AG09319 (cell line): ENCODE measurements around the gene ARMC9.

Experiments
- DNase-seq: peaks from one replicate; pipeline ENCODE4 v3.0.0-alpha.2; 2010; ENCODE audit warnings: low read depth; ENCODE audit errors: extremely low read depth
- TF ChIP-seq, protein P1 (sequence below): IDR thresholded peaks from 2 replicates; pipeline ENCODE4 v1.5.1; 2011; ENCODE audit warnings: low read depth, mild to moderate bottlenecking, inconsistent platforms, low read length, moderate library complexity

ARMC9 gene

DNA sequence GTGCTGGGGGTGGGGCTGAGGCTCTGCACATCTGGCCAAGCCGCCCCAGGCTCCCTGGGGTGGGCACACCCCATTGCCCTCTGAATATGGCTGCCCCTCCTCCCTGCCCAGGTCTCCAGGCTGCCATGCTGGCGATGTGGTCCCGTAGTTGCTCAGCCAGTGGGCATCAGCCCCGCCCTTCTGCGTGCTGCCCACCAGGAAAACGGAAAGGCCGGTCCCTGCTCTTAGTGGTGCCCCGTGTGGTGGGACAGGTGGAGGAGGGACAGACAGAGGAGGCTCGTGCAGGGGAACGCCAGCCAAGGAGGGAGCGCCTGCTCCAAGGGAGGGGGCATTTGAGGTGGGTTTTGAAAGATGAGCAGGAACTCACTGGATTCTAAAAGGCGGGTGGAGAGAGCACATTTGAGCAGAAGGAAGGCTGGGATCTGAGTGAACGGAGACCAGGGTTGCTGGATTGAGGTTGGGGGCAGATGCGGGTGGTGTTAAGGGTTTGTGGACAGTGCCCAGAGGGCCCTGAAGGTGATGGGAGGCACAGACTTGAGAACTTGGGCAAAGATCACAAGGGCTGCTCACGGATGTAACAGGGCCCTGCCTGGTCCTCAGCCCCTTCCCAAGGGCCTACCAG is 190.4 kb downstream of the ARMC9 start:
- no peak for DNase-seq

DNA sequence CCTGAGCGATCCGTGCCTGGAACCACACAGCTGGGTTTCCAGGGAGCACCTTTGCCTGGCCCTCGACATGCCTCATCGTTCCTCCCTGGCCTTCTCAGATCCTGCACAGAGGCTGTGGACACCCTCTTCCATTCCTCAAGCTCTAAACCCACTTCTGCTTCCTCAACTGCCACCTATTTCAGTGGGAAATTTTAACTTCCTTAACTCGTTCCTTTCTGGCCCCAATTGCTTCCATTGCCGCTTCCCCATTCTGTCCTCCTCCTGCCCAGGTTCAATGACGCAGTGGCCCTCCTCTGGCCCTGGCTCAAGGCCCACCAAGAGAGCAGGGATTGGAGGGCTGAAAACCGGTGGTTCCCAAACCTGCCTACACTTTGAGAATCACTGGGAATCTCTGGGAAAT is 192.2 kb downstream of the ARMC9 start:
- DNase-seq: no peak
- TF ChIP-seq, protein P1, sequence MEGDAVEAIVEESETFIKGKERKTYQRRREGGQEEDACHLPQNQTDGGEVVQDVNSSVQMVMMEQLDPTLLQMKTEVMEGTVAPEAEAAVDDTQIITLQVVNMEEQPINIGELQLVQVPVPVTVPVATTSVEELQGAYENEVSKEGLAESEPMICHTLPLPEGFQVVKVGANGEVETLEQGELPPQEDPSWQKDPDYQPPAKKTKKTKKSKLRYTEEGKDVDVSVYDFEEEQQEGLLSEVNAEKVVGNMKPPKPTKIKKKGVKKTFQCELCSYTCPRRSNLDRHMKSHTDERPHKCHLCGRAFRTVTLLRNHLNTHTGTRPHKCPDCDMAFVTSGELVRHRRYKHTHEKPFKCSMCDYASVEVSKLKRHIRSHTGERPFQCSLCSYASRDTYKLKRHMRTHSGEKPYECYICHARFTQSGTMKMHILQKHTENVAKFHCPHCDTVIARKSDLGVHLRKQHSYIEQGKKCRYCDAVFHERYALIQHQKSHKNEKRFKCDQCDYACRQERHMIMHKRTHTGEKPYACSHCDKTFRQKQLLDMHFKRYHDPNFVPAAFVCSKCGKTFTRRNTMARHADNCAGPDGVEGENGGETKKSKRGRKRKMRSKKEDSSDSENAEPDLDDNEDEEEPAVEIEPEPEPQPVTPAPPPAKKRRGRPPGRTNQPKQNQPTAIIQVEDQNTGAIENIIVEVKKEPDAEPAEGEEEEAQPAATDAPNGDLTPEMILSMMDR: no peak

More for the DNA sequence above, 190.4 kb downstream of the ARMC9 start:
- TF ChIP-seq, protein P1: no peak

DNA sequence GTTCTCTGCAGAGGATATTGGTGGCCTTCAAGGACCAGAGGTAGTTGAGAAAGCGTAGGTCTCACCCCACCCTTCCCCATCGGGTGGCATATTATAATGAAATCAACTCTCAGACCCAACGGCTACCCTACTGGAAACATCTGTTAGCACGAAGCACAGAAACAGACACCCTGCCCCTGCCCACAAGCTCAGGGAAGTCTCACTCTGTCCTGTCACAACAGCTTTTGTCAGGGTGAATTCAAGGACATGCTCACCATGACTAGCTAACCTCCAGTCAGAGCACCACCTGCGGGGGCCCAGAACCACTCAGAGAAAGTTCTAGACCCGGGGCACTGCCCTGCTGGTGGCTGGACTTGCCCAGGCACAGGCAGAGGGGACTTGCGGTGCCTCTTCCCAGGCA is 193.6 kb downstream of the ARMC9 start:
- no peak for DNase-seq

DNA sequence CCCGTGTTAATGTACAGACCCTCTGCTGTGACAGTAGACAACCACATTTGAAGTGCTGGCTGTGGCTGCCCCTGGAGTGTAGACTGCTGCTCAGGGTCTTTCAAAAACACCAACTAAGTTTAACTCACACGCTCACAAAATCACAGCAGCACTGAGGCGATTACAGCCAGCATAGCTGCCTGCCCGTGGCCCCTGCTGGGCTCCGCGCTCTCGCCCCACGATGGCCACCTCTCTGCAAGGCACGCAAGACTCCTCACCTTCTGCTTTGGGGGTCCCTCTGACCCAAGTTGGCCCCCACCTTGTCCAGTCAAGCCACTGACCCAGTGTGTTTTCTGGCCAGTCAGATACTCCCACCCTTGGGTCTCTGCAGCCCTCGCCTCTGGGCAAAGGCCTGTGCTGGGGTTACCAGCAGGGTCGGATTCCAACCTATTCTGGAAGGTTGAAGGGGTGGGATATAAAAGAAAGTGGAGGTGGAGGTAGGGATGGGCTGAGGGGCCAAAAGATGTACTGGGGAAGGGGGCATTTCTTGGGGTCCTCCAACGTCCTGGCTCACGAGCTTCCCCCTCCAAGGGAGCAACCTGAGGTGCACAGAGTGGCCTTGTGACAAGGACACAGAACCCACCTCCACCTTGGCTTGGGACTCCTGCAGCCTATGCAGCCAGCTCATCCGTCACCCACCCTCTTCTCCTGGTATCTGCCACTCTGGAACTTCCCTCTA is 194.2 kb downstream of the ARMC9 start:
- TF ChIP-seq, protein P1: no peak
- no peak for DNase-seq

More for the DNA sequence above, 193.6 kb downstream of the ARMC9 start:
- TF ChIP-seq, protein P1: no peak

DNA sequence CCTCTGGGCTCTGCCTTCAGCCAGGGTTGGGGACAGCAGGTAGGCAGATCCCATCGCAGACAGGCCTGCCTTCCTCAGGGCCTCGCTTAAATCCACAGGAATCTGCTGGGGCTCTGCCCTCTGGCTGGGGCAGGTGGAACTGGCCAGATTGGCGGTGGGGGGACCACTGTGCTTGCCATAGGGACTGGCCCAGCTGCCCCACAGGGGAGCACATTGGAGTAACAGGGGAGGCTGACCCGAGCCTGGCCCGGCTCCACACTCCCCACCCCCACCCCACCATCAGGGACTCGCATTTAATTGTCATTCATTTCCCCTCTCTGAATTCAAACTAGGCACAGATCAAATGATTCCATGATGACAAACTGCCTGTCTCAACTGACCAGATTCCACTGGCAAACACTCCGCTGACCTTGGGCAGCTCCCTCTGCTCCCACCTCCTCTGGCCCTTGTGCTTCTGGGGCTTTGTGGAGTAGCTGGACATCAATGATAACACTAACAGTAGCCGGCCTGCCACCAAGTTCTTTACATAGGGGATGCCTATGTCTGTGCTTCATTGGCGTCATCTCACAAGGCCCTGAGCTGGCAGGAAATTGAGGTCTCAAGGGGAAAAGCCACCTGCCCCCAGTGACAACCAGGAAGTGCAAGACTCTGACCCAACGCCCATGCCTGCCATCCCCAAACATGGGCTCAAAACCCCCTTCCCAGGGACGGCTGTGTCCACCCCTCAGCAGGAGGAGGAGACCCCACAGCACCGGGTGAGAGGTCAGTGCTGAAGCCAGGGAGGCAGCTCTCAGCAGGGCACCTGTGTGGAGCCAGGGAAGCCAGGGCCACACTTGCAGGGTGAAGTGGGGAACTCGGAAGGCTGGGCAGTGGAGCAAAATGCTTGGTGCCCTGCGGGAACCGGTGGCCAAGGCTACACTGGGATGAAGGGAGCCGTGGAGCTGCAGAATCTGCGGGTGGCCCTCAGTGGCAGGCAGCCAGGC is 195.0 kb downstream of the ARMC9 start:
- DNase-seq: no peak
- TF ChIP-seq, protein P1: no peak

DNA sequence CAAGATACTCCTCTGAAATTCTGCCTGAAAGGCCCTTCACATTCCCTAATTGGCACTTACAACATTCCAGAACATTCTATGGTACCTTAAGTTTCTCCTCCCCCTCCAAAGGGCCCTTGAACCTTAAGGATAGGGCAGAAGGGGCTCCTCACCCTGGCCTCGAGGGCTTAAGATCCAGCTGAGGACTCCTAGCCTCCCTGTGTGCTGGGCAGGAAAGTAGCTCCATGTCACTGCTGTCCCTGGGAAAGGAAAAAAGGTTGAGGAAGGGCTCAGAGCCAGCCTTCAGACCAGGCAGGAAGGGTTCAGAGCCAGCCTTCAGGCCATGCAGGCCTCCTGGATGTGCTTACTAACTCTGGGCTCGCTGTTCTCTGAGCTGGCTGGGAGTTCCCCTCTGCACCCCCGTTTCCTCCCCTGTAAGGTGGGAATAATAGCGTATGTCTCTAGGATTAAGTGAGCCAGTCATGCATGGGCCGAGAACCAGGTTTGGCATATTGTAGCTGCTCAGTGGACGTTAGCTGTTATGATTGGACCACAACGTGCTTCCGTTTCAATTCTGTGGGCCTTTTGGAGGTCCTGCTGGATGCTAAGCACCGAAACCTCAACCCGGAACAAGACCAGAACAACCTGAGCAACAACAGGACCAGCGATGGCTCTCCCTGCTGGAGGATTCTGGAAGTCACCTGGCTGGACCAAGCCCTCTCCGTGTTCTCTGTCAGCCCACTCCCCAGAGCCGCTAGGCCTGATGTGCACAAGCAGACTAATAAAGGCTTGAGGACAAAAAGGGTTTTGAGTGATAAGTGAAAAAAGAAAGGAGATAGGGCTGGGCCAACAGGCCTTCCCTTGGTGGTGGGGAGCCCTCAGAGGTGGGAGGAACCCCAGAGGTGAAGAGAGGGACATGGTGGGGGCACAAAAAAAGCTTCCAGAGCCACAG is 196.0 kb downstream of the ARMC9 start:
- DNase-seq: no peak
- TF ChIP-seq, protein P1: no peak
